ENCODE data around the gene LRRC15. TPM values are rescaled to one million over a fixed set of nuclear protein-coding genes. Genes with fewer than 3 reads are reported as not detected.

LRRC15 gene
- polyA plus RNA-seq, 3 donors, result 0.01 to 0.45 (median 0.40) TPM

- 93 to 97% (median 93%) methylated on average over 8 of the region's 8 CpGs for WGBS, 3 donors
- H3K27ac ChIP-seq (ENCODE audit: low read depth, low read length), result no peak overlapping the region
Observed at GRCh38 chr3:194387926-194388418, 18.4 kb upstream of the LRRC15 start.

GRCh38 chr3:194387276-194387675, 17.7 kb upstream of the LRRC15 start:
- H3K27ac ChIP-seq (ENCODE audit: low read depth, low read length), result no peak overlapping the region
- WGBS, 3 donors, result 88 to 98% (median 97%) methylated on average over 6 of the region's 6 CpGs

- no peak overlapping the region for H3K27ac ChIP-seq (ENCODE audit: low read depth, low read length)
- 44 to 63% (median 60%) methylated on average over 7 of the region's 7 CpGs for WGBS, 3 donors
Observed at GRCh38 chr3:194386648-194387047, 17.1 kb upstream of the LRRC15 start.

GRCh38 chr3:194386066-194386465, 16.5 kb upstream of the LRRC15 start:
- WGBS, 3 donors, result 78 to 84% (median 79%) methylated on average over 15 of the region's 15 CpGs
- no peak overlapping the region for H3K27ac ChIP-seq (ENCODE audit: low read depth, low read length)

- no peak overlapping the region for H3K27ac ChIP-seq (ENCODE audit: low read depth, low read length)
- WGBS, 3 donors, result 89 to 90% (median 89%) methylated on average over 12 of the region's 12 CpGs
Observed at GRCh38 chr3:194384569-194385001, 15.0 kb upstream of the LRRC15 start.

GRCh38 chr3:194384156-194384555, 14.6 kb upstream of the LRRC15 start:
- WGBS, 3 donors, result 68 to 78% (median 71%) methylated on average over 6 of the region's 6 CpGs
- no peak overlapping the region for H3K27ac ChIP-seq (ENCODE audit: low read depth, low read length)

- WGBS, 3 donors, result 75 to 91% (median 90%) methylated on average over 14 of the region's 14 CpGs
- H3K27ac ChIP-seq (ENCODE audit: low read depth, low read length), result no peak overlapping the region
Observed at GRCh38 chr3:194383276-194383940, 13.9 kb upstream of the LRRC15 start.

GRCh38 chr3:194382892-194383223, 13.3 kb upstream of the LRRC15 start:
- no peak overlapping the region for H3K27ac ChIP-seq (ENCODE audit: low read depth, low read length)
- 66 to 80% (median 71%) methylated on average over 9 of the region's 9 CpGs for WGBS, 3 donors

GRCh38 chr3:194382196-194382891, 12.8 kb upstream of the LRRC15 start:
- no peak overlapping the region for H3K27ac ChIP-seq (ENCODE audit: low read depth, low read length)

GRCh38 chr3:194381460-194381875, 11.9 kb upstream of the LRRC15 start:
- H3K27ac ChIP-seq (ENCODE audit: low read depth, low read length), result no peak overlapping the region
- 25 to 64% (median 60%) methylated on average over 17 of the region's 17 CpGs for WGBS, 3 donors

More at GRCh38 chr3:194382196-194382891, 12.8 kb upstream of the LRRC15 start:
- WGBS, 3 donors, result 66 to 76% (median 69%) methylated on average over 18 to 20 of the region's 20 CpGs

GRCh38 chr3:194380326-194380725, 10.8 kb upstream of the LRRC15 start:
- 75 to 85% (median 84%) methylated on average over 7 of the region's 7 CpGs for WGBS, 3 donors
- no peak overlapping the region for H3K27ac ChIP-seq (ENCODE audit: low read depth, low read length)

GRCh38 chr3:194379651-194380050, 10.1 kb upstream of the LRRC15 start:
- no peak overlapping the region for H3K27ac ChIP-seq (ENCODE audit: low read depth, low read length)
- 79 to 85% (median 83%) methylated on average over 9 of the region's 9 CpGs for WGBS, 3 donors

- WGBS, 3 donors, result 84 to 93% (median 87%) methylated on average over 6 of the region's 6 CpGs
Observed at GRCh38 chr3:194379231-194379630, 9.7 kb upstream of the LRRC15 start.

GRCh38 chr3:194377708-194378107, 8.2 kb upstream of the LRRC15 start:
- no peak overlapping the region for H3K27ac ChIP-seq (ENCODE audit: low read depth, low read length)
- 80 to 90% (median 81%) methylated on average over 1 of the region's 1 CpG for WGBS, 3 donors

More at GRCh38 chr3:194379231-194379630, 9.7 kb upstream of the LRRC15 start:
- no peak overlapping the region for H3K27ac ChIP-seq (ENCODE audit: low read depth, low read length)

GRCh38 chr3:194376241-194376560, 6.7 kb upstream of the LRRC15 start:
- WGBS, 3 donors, result 79 to 84% (median 83%) methylated on average over 10 of the region's 10 CpGs
- H3K27ac ChIP-seq (ENCODE audit: low read depth, low read length), result no peak overlapping the region

GRCh38 chr3:194375473-194376240, 6.1 kb upstream of the LRRC15 start:
- 48 to 57% (median 57%) methylated on average over 15 of the region's 15 CpGs for WGBS, 3 donors

GRCh38 chr3:194374935-194375334, 5.4 kb upstream of the LRRC15 start:
- 76 to 81% (median 78%) methylated on average over 10 of the region's 10 CpGs for WGBS, 3 donors
- H3K27ac ChIP-seq (ENCODE audit: low read depth, low read length), result no peak overlapping the region

More at GRCh38 chr3:194375473-194376240, 6.1 kb upstream of the LRRC15 start:
- no peak overlapping the region for H3K27ac ChIP-seq (ENCODE audit: low read depth, low read length)

GRCh38 chr3:194373899-194374298, 4.4 kb upstream of the LRRC15 start:
- 56 to 77% (median 76%) methylated on average over 8 of the region's 8 CpGs for WGBS, 3 donors
- H3K27ac ChIP-seq (ENCODE audit: low read depth, low read length), result no peak overlapping the region

GRCh38 chr3:194373028-194373427, 3.5 kb upstream of the LRRC15 start:
- H3K27ac ChIP-seq (ENCODE audit: low read depth, low read length), result no peak overlapping the region
- WGBS, 3 donors, result 80 to 96% (median 94%) methylated on average over 14 of the region's 14 CpGs

All from adipose tissue (tissue), 3 donors.